HepG2 (cell line): ENCODE results near the gene PCSK2.

ENCODE experiments used
- CCAR2 ChIP-seq: fragments of 200-400 bp; formaldehyde crosslinking; optimal IDR thresholded peaks from 2 replicates; pipeline ENCODE3; 2018; ENCODE audit warnings: low read depth, mild to moderate bottlenecking, low read length, moderate library complexity
- MXI1 ChIP-seq: IDR thresholded peaks from 3 replicates; pipeline ENCODE4 v1.6.1; 2012; ENCODE audit warnings: low read depth, low read length, inconsistent platforms, borderline replicate concordance
- PAX8 ChIP-seq: sonication (generic); formaldehyde crosslinking; IDR thresholded peaks from 2 replicates; pipeline ENCODE4 v1.8.0; 2022; ENCODE audit warnings: mild to moderate bottlenecking, missing genetic modification reagents, borderline replicate concordance
- TFAP4 ChIP-seq: sonication (generic); IDR thresholded peaks from 2 replicates; pipeline ENCODE4 v1.6.1; 2016; ENCODE audit warnings: low read depth, borderline replicate concordance
- YY1 ChIP-seq: IDR thresholded peaks from 2 replicates; pipeline ENCODE4 v1.6.1; 2011; ENCODE audit warnings: low read length, low read depth, moderate library complexity, mild to moderate bottlenecking; ENCODE audit not compliant: insufficient read depth, insufficient replicate concordance
- ZNF792 ChIP-seq: IDR thresholded peaks from 2 replicates; pipeline ENCODE4 v1.6.1; 2016

- TF ChIP-seq CCAR2 (no peak), PAX8 (CRISPR knock-in tag) (no peak), YY1 (no peak), TFAP4 (no peak), ZNF792 (CRISPR knock-in tag) (no peak), MXI1 (no peak)
Measured at GRCh38 chr20:17493173-17493572, 266.3 kb downstream of the PCSK2 start.
